HepG2 (cell line): ENCODE measurements around the gene DOCK4. TPM values are rescaled to one million over a fixed set of nuclear protein-coding genes. Genes with fewer than 3 reads are reported as not detected.

ENCODE experiments used
- ATAC-seq: fragments of 200-7000 bp; cut with Tn5 transposase; 3 replicates; pipeline ENCODE4 v1.9.1; 2020; ENCODE audit warnings: mild to moderate bottlenecking, moderate library complexity
- BruUV-seq: library from RNA; stranded (reverse); fragments of 400-500 nt; replicated peaks from 2 replicates; lab custom pipeline; 2021; lab: Mats Ljungman, UMichigan
- CTCF ChIA-PET: fragments of 300-600 bp; formaldehyde crosslinking; extraction: SDS; loops from one replicate; lab custom pipeline; 2021; ENCODE audit warnings: low total read pairs, inconsistent platforms, low intra/inter-chr PET ratio; lab: Yijun Ruan, JAX
- POLR2A ChIA-PET: fragments of 350-600 bp; sonication (Branson Sonifier 250); formaldehyde crosslinking; loops from one replicate; lab custom pipeline; 2020; ENCODE audit warnings: antibody characterized with exemption, inconsistent platforms; lab: Yijun Ruan, JAX
- DNase-seq: peaks from one replicate; pipeline ENCODE4 v3.0.0-alpha.2; 2015; ENCODE audit warnings: low spot score
- FAIRE-seq: peaks from 3 replicates; lab custom pipeline; 2011; peaks lifted over from hg19 to GRCh38; lab: Jason Lieb, UNC
- H2AFZ ChIP-seq: one replicate; pipeline ENCODE4 v1.6.1; 2011; ENCODE audit warnings: low read length, inconsistent platforms
- H3K27ac ChIP-seq: fragments of 300-600 bp; 3 replicates; pipeline ENCODE4 v1.8.0; 2011; ENCODE audit warnings: mixed run types, mild to moderate bottlenecking, mixed read lengths, low read length, inconsistent platforms; ENCODE audit not compliant: insufficient read depth; ENCODE audit errors: extremely low read length
- H3K27me3 ChIP-seq, 2 experiments: fragments of 200-600 bp in 1 of 2; 2 replicates in 1 of 2; 3 replicates in 1 of 2; pipeline versions ENCODE4 v1.6.0 to v1.8.0; 2011; ENCODE audit warnings: low read length in 2 of 2, mild to moderate bottlenecking in 2 of 2, moderate library complexity in 2 of 2, inconsistent platforms in 1 of 2; ENCODE audit not compliant: insufficient read depth in 2 of 2, control insufficient read depth in 1 of 2
- H3K36me3 ChIP-seq, 2 experiments: fragments of 200-600 bp in 1 of 2; replicated peaks in 1 of 2; 2 replicates in 1 of 2; 3 replicates in 1 of 2; pipeline versions ENCODE4 v1.5.1 to v1.8.0; 2011; ENCODE audit warnings: low read length in 2 of 2, inconsistent platforms in 1 of 2; ENCODE audit not compliant: insufficient read depth in 2 of 2, control insufficient read depth in 1 of 2
- H3K4me1 ChIP-seq: 2 replicates; pipeline ENCODE4 v1.5.1; 2012; ENCODE audit warnings: low read length, inconsistent platforms; ENCODE audit not compliant: insufficient read depth
- H3K4me2 ChIP-seq: 2 replicates; pipeline ENCODE4 v1.6.0; 2011; ENCODE audit warnings: low read depth, low read length, inconsistent platforms
- H3K4me3 ChIP-seq, 3 experiments: fragments of 200-600 bp in 1 of 3; sonication (generic), shearing (Covaris generic) in 1 of 3; replicated peaks in 1 of 3; 2 replicates each; pipeline ENCODE4 v1.5.1; 2011 to 2016; ENCODE audit warnings: low read length in 3 of 3, inconsistent platforms in 2 of 3, low read depth in 2 of 3, mild to moderate bottlenecking in 2 of 3, control low read depth in 1 of 3, mixed read lengths in 1 of 3; ENCODE audit not compliant: insufficient read depth in 1 of 3
- H3K79me2 ChIP-seq: one replicate; pipeline ENCODE4 v1.6.1; 2011; ENCODE audit warnings: low read length, inconsistent platforms; ENCODE audit not compliant: insufficient read depth
- H3K9ac ChIP-seq: 2 replicates; pipeline ENCODE4 v1.6.0; 2011; ENCODE audit warnings: mild to moderate bottlenecking, low read depth, low read length, inconsistent platforms; ENCODE audit not compliant: insufficient read depth
- H3K9me3 ChIP-seq: 2 replicates; pipeline ENCODE4 v1.5.1; 2012; ENCODE audit warnings: mild to moderate bottlenecking, low read length
- H4K20me1 ChIP-seq: 2 replicates; pipeline ENCODE4 v1.6.0; 2011; ENCODE audit warnings: inconsistent platforms, mild to moderate bottlenecking, low read length, moderate library complexity; ENCODE audit not compliant: insufficient read depth
- KLF13 ChIP-seq: sonication (generic); formaldehyde crosslinking; IDR thresholded peaks from 2 replicates; pipeline ENCODE4 v1.4.0; 2020; ENCODE audit warnings: mild to moderate bottlenecking, missing genetic modification reagents
- NFKBIZ ChIP-seq: IDR thresholded peaks from 2 replicates; pipeline ENCODE4 v1.6.1; 2018; ENCODE audit warnings: missing genetic modification reagents, missing compliant biosample characterization
- ZFP37 ChIP-seq: sonication (generic); formaldehyde crosslinking; IDR thresholded peaks from 2 replicates; pipeline ENCODE4 v1.4.0; 2020; ENCODE audit warnings: missing genetic modification reagents, borderline replicate concordance
- ZNF337 ChIP-seq: sonication (generic); formaldehyde crosslinking; IDR thresholded peaks from 2 replicates; pipeline ENCODE4 v1.5.1; 2020; ENCODE audit warnings: missing genetic modification reagents, low read depth, mild to moderate bottlenecking, borderline replicate concordance
- ZNF530 ChIP-seq: sonication (generic); formaldehyde crosslinking; IDR thresholded peaks from 2 replicates; pipeline ENCODE4 v1.5.0; 2020; ENCODE audit warnings: low read depth, mild to moderate bottlenecking, missing genetic modification reagents
- ZNF557 ChIP-seq: sonication (generic); formaldehyde crosslinking; IDR thresholded peaks from 2 replicates; pipeline ENCODE4 v1.4.0; 2020; ENCODE audit warnings: missing genetic modification reagents
- ZSCAN30 ChIP-seq: sonication (generic); formaldehyde crosslinking; IDR thresholded peaks from 2 replicates; pipeline ENCODE4 v1.5.0; 2020; ENCODE audit warnings: mild to moderate bottlenecking, missing genetic modification reagents
- WGBS: methylation state at CpG from one replicate; pipeline ENCODE4 v1.1.6; 2017; ENCODE audit warnings: low lambda C conversion rate; 5-methylcytosine and 5-hydroxymethylcytosine counted together
- in situ Hi-C: cut with HindIII; loops from 2 replicates; pipeline ENCODE4 v1.10.0; 2017; ENCODE audit warnings: low pct_unique_long_range_greater_than_20kb; ENCODE audit not compliant: extremely low pct_ligation_motif_present
- intact Hi-C: fragments of 100-400 bp; cut with micrococcal nuclease; formaldehyde crosslinking; loops from one replicate; pipeline ENCODE4 v1.10.0; 2022; ENCODE audit not compliant: unreplicated experiment
- polyA plus RNA-seq, 8 experiments: library from polyadenylated mRNA; depleted of rRNA in 3 of 8; stranded (reverse) in 7 of 8; unstranded in 1 of 8; fragments of >200 nt; fragmentation: Illumina TruSeq in 4 of 8; extraction: Trizol in 4 of 8; gene quantifications; 2 replicates each; pipeline versions ENCODE4 v1.2.1 to v1.2.3, GENCODE V29; 2011 to 2016; ENCODE audit warnings: low read depth in 4 of 8, missing spikeins in 1 of 8, mixed read lengths in 1 of 8; ENCODE audit not compliant: insufficient read depth in 1 of 8
- total RNA-seq, 5 experiments: library from RNA; depleted of rRNA; stranded (reverse); fragments of >200 nt; fragmentation: Illumina TruSeq; extraction: Trizol; gene quantifications; 2 replicates each; pipeline ENCODE4 v1.2.3, GENCODE V29; 2016; ENCODE audit warnings: low read depth in 1 of 5
- TF ChIP-seq, protein P1 (sequence below): sonication (generic); formaldehyde crosslinking; IDR thresholded peaks from 2 replicates; pipeline ENCODE4 v1.8.1; 2023; ENCODE audit warnings: missing genetic modification reagents, mild to moderate bottlenecking, borderline replicate concordance
- TF ChIP-seq, protein P2 (sequence below): sonication (generic); formaldehyde crosslinking; conservative IDR thresholded peaks from 2 replicates; pipeline ENCODE4 v1.8.1; 2023; ENCODE audit warnings: missing genetic modification reagents
- TF ChIP-seq, protein P3 (sequence below): sonication (generic); IDR thresholded peaks from 2 replicates; pipeline ENCODE4 v1.6.1; 2016; ENCODE audit warnings: low read depth, borderline replicate concordance
- TF ChIP-seq, protein P4 (sequence below): sonication (generic); formaldehyde crosslinking; conservative IDR thresholded peaks from 2 replicates; pipeline ENCODE4 v1.4.0; 2020; ENCODE audit warnings: missing genetic modification reagents
- TF ChIP-seq, protein P5 (sequence below): fragments of 450-650 bp; IDR thresholded peaks from 2 replicates; pipeline ENCODE4 v1.6.1; 2017; ENCODE audit warnings: mild to moderate bottlenecking
- TF ChIP-seq, protein P6 (sequence below): sonication (generic); formaldehyde crosslinking; IDR thresholded peaks from 2 replicates; pipeline ENCODE4 v1.4.0; 2020; ENCODE audit warnings: missing genetic modification reagents, mild to moderate bottlenecking, borderline replicate concordance

DOCK4 gene
- total and polyA plus RNA-seq, 2 of the 13 experiments (the other 11 are each of a cell fraction or from before 2014, with no cell fraction given): 13.5 to 17.4 TPM

DNA sequence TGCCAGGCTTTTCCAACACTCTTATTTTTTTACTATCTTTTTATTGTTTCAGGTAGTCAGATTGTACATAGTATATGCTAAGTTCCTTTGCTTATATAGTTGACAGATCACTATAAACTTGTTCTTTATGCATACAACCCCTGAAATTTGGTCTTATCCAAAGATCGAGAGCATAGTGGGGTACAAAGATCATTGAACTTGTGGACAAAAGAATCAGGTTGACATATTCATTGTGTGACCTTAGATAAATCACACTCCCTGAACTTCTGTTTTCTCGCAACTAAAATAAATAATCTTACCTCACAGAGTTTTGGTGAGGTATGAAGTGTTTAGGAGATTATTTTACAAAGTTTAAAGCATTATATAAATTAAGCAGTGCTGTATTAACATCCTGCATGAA lies 22.4 kb upstream of the DOCK4 start (continued):
- TF ChIP-seq, protein P1, sequence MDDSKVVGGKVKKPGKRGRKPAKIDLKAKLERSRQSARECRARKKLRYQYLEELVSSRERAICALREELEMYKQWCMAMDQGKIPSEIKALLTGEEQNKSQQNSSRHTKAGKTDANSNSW (CRISPR knock-in tag): no peak
- TF ChIP-seq ZNF337 (CRISPR knock-in tag): no peak

DNA sequence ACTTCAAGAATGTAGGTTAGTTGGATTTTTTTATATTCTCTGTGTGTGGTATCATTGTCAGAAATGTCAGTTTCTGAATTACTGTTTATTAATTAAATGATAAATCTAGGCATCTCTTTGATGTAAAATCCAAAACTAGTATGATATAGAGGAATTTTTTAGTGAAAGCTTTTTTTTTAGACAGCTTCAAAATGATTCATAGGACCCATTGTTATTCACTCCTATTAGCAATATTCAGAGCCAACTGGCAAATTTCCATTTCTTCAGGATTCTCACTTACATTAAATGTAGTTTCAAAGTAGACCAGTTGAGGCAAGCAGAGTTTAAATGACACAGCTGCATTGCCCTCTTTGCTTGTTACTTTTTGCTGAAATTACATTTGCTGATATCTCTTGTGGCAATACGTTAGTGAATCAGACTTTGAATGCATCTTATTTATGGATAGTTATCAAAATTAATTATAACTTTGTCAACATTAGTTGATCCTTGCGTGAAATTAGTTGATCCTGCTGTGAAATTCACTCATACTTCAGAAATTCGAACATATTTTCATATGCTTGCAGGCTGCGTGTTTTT lies 20.6 kb upstream of the DOCK4 start:
- Histone ChIP-seq H2AFZ (no peak overlapping the region), H3K79me2 (peaks cover 43% of the 10 kb centered on the region)
- TF ChIP-seq, protein P2, sequence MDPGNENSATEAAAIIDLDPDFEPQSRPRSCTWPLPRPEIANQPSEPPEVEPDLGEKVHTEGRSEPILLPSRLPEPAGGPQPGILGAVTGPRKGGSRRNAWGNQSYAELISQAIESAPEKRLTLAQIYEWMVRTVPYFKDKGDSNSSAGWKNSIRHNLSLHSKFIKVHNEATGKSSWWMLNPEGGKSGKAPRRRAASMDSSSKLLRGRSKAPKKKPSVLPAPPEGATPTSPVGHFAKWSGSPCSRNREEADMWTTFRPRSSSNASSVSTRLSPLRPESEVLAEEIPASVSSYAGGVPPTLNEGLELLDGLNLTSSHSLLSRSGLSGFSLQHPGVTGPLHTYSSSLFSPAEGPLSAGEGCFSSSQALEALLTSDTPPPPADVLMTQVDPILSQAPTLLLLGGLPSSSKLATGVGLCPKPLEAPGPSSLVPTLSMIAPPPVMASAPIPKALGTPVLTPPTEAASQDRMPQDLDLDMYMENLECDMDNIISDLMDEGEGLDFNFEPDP (CRISPR knock-in tag): no peak
- TF ChIP-seq ZNF530 (CRISPR knock-in tag): no peak
- TF ChIP-seq ZSCAN30 (CRISPR knock-in tag): no peak
- TF ChIP-seq, protein P3, sequence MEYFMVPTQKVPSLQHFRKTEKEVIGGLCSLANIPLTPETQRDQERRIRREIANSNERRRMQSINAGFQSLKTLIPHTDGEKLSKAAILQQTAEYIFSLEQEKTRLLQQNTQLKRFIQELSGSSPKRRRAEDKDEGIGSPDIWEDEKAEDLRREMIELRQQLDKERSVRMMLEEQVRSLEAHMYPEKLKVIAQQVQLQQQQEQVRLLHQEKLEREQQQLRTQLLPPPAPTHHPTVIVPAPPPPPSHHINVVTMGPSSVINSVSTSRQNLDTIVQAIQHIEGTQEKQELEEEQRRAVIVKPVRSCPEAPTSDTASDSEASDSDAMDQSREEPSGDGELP: no peak
- no peak for TF ChIP-seq ZFP37
- no peak for TF ChIP-seq KLF13 (CRISPR knock-in tag)
- TF ChIP-seq, protein P4, sequence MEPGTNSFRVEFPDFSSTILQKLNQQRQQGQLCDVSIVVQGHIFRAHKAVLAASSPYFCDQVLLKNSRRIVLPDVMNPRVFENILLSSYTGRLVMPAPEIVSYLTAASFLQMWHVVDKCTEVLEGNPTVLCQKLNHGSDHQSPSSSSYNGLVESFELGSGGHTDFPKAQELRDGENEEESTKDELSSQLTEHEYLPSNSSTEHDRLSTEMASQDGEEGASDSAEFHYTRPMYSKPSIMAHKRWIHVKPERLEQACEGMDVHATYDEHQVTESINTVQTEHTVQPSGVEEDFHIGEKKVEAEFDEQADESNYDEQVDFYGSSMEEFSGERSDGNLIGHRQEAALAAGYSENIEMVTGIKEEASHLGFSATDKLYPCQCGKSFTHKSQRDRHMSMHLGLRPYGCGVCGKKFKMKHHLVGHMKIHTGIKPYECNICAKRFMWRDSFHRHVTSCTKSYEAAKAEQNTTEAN: no peak
- TF ChIP-seq NFKBIZ: no peak
- TF ChIP-seq, protein P5, sequence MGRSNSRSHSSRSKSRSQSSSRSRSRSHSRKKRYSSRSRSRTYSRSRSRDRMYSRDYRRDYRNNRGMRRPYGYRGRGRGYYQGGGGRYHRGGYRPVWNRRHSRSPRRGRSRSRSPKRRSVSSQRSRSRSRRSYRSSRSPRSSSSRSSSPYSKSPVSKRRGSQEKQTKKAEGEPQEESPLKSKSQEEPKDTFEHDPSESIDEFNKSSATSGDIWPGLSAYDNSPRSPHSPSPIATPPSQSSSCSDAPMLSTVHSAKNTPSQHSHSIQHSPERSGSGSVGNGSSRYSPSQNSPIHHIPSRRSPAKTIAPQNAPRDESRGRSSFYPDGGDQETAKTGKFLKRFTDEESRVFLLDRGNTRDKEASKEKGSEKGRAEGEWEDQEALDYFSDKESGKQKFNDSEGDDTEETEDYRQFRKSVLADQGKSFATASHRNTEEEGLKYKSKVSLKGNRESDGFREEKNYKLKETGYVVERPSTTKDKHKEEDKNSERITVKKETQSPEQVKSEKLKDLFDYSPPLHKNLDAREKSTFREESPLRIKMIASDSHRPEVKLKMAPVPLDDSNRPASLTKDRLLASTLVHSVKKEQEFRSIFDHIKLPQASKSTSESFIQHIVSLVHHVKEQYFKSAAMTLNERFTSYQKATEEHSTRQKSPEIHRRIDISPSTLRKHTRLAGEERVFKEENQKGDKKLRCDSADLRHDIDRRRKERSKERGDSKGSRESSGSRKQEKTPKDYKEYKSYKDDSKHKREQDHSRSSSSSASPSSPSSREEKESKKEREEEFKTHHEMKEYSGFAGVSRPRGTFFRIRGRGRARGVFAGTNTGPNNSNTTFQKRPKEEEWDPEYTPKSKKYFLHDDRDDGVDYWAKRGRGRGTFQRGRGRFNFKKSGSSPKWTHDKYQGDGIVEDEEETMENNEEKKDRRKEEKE: no peak
- TF ChIP-seq, protein P6, sequence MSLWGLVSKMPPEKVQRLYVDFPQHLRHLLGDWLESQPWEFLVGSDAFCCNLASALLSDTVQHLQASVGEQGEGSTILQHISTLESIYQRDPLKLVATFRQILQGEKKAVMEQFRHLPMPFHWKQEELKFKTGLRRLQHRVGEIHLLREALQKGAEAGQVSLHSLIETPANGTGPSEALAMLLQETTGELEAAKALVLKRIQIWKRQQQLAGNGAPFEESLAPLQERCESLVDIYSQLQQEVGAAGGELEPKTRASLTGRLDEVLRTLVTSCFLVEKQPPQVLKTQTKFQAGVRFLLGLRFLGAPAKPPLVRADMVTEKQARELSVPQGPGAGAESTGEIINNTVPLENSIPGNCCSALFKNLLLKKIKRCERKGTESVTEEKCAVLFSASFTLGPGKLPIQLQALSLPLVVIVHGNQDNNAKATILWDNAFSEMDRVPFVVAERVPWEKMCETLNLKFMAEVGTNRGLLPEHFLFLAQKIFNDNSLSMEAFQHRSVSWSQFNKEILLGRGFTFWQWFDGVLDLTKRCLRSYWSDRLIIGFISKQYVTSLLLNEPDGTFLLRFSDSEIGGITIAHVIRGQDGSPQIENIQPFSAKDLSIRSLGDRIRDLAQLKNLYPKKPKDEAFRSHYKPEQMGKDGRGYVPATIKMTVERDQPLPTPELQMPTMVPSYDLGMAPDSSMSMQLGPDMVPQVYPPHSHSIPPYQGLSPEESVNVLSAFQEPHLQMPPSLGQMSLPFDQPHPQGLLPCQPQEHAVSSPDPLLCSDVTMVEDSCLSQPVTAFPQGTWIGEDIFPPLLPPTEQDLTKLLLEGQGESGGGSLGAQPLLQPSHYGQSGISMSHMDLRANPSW: no peak
- TF ChIP-seq ZNF557 (CRISPR knock-in tag): no peak

More for the DNA sequence above, 20.6 kb upstream of the DOCK4 start:
- H3K27me3 ChIP-seq: no peaks in the 10 kb centered on the region
- H3K36me3 ChIP-seq: no peaks in the 10 kb centered on the region
- no peaks in the 10 kb centered on the region for H4K20me1 ChIP-seq
- BruUV-seq: no TSS peak
- FAIRE-seq (no peak), DNase-seq (no peak), ATAC-seq (no peak)
- no peak overlapping the region for H3K27ac ChIP-seq
- POLR2A ChIA-PET: no interaction called here
- CTCF ChIA-PET: no interaction called here
- 96% methylated on average over 4 of the region's 4 CpGs for WGBS
- H3K4me1 ChIP-seq: peaks cover 33% of the 10 kb centered on the region
- no peak overlapping the region for H3K4me3 ChIP-seq
- H3K4me2 ChIP-seq: no peak overlapping the region
- H3K9me3 ChIP-seq: no peaks in the 10 kb centered on the region
- in situ Hi-C loops (no loop called here), intact Hi-C loops (no loop called here)
- H3K9ac ChIP-seq: no peak overlapping the region
